Measurements from ENCODE around the gene POLR3H.

The POLR3H gene

GRCh38 chr22:41565403-41566054 is 21.3 kb upstream of the POLR3H start:
- H3K79me2 ChIP-seq (ENCODE audit: control insufficient read depth, low read length), result no peaks in the 10 kb centered on the region
- H3K36me3 ChIP-seq (ENCODE audit: control insufficient read depth, low read length), result no peaks in the 10 kb centered on the region
- no peaks in the 10 kb centered on the region for H3K4me1 ChIP-seq (ENCODE audit: control insufficient read depth, low read length)
- H3K4me2 ChIP-seq (ENCODE audit: low read length), result no peak overlapping the region
- H4K20me1 ChIP-seq (ENCODE audit: control insufficient read depth, insufficient read depth, low read depth, low read length), result no peaks in the 10 kb centered on the region
- H3F3A ChIP-seq (ENCODE audit: control insufficient read depth, insufficient read depth), result no peaks in the 10 kb centered on the region
- H3K27me3 ChIP-seq (ENCODE audit: control insufficient read depth, low read length), result peaks cover 20% of the 10 kb centered on the region
- no peak overlapping the region for H3K4me3 ChIP-seq (ENCODE audit: low read length)
- H3K27ac ChIP-seq (ENCODE audit: low read depth, low read length), result no peak overlapping the region
- no peaks in the 10 kb centered on the region for H3K9me3 ChIP-seq (ENCODE audit: control insufficient read depth, insufficient read depth, low read length)
- TF ChIP-seq, protein P1, sequence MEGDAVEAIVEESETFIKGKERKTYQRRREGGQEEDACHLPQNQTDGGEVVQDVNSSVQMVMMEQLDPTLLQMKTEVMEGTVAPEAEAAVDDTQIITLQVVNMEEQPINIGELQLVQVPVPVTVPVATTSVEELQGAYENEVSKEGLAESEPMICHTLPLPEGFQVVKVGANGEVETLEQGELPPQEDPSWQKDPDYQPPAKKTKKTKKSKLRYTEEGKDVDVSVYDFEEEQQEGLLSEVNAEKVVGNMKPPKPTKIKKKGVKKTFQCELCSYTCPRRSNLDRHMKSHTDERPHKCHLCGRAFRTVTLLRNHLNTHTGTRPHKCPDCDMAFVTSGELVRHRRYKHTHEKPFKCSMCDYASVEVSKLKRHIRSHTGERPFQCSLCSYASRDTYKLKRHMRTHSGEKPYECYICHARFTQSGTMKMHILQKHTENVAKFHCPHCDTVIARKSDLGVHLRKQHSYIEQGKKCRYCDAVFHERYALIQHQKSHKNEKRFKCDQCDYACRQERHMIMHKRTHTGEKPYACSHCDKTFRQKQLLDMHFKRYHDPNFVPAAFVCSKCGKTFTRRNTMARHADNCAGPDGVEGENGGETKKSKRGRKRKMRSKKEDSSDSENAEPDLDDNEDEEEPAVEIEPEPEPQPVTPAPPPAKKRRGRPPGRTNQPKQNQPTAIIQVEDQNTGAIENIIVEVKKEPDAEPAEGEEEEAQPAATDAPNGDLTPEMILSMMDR (IDR thresholded peaks at IDR 0.05; ENCODE audit: low read depth, low read length, poor library complexity, severe bottlenecking), result no peak
- no peak for TF ChIP-seq EZH2phosphoT487 (IDR thresholded peaks at IDR 0.05; ENCODE audit: borderline replicate concordance, low read length)
- H3K9me2 ChIP-seq (replicated peaks; ENCODE audit: control insufficient read depth, low read length), result no peaks in the 10 kb centered on the region

- no peaks in the 10 kb centered on the region for H3K4me1 ChIP-seq (ENCODE audit: control insufficient read depth, low read length)
- peaks cover 27% of the 10 kb centered on the region for H3K27me3 ChIP-seq (ENCODE audit: control insufficient read depth, low read length)
- TF ChIP-seq EZH2phosphoT487 (IDR thresholded peaks at IDR 0.05; ENCODE audit: borderline replicate concordance, low read length), result no peak
- TF ChIP-seq, protein P1 (IDR thresholded peaks at IDR 0.05; ENCODE audit: low read depth, low read length, poor library complexity, severe bottlenecking), result no peak
- no peaks in the 10 kb centered on the region for H3K9me2 ChIP-seq (replicated peaks; ENCODE audit: control insufficient read depth, low read length)
- no peaks in the 10 kb centered on the region for H3K36me3 ChIP-seq (ENCODE audit: control insufficient read depth, low read length)
- H3K27ac ChIP-seq (ENCODE audit: low read depth, low read length), result no peak overlapping the region
- no peaks in the 10 kb centered on the region for H3K79me2 ChIP-seq (ENCODE audit: control insufficient read depth, low read length)
- no peaks in the 10 kb centered on the region for H4K20me1 ChIP-seq (ENCODE audit: control insufficient read depth, insufficient read depth, low read depth, low read length)
- H3F3A ChIP-seq (ENCODE audit: control insufficient read depth, insufficient read depth), result no peaks in the 10 kb centered on the region
- H3K9me3 ChIP-seq (ENCODE audit: control insufficient read depth, insufficient read depth, low read length), result no peaks in the 10 kb centered on the region
- no peak overlapping the region for H3K4me3 ChIP-seq (ENCODE audit: low read length)
- no peak overlapping the region for H3K4me2 ChIP-seq (ENCODE audit: low read length)
Observed at GRCh38 chr22:41564563-41564962, 20.3 kb upstream of the POLR3H start.

GRCh38 chr22:41563051-41563711 is 18.9 kb upstream of the POLR3H start:
- Histone ChIP-seq H3K4me2 (ENCODE audit: low read length) (no peak overlapping the region), H3F3A (ENCODE audit: control insufficient read depth, insufficient read depth) (no peaks in the 10 kb centered on the region), H3K79me2 (ENCODE audit: control insufficient read depth, low read length) (no peaks in the 10 kb centered on the region), H4K20me1 (ENCODE audit: control insufficient read depth, insufficient read depth, low read depth, low read length) (no peaks in the 10 kb centered on the region), H3K4me3 (ENCODE audit: low read length) (no peak overlapping the region), H3K9me2 (replicated peaks; ENCODE audit: control insufficient read depth, low read length) (no peaks in the 10 kb centered on the region), H3K27ac (ENCODE audit: low read depth, low read length) (no peak overlapping the region), H3K27me3 (ENCODE audit: control insufficient read depth, low read length) (peaks cover 27% of the 10 kb centered on the region), H3K36me3 (ENCODE audit: control insufficient read depth, low read length) (no peaks in the 10 kb centered on the region), H3K4me1 (ENCODE audit: control insufficient read depth, low read length) (no peaks in the 10 kb centered on the region), H3K9me3 (ENCODE audit: control insufficient read depth, insufficient read depth, low read length) (no peaks in the 10 kb centered on the region)
- TF ChIP-seq, protein P1 (IDR thresholded peaks at IDR 0.05; ENCODE audit: low read depth, low read length, poor library complexity, severe bottlenecking), result no peak
- TF ChIP-seq EZH2phosphoT487 (IDR thresholded peaks at IDR 0.05; ENCODE audit: borderline replicate concordance, low read length), result no peak
